CD14-positive monocyte (primary cell): Measurements from ENCODE around the gene TJP1. TPM values are rescaled to one million over a fixed set of nuclear protein-coding genes. Genes with fewer than 3 reads are reported as not detected.

Source experiments
- DNase-seq, 3 donors: peaks; one replicate each; pipeline ENCODE4 v3.0.0-alpha.2; 2011 to 2022
- H2AFZ ChIP-seq: 2 replicates; pipeline ENCODE4 v1.6.0; 2012; ENCODE audit warnings: mild to moderate bottlenecking, low read depth, low read length, inconsistent platforms; ENCODE audit not compliant: insufficient read depth, poor library complexity, severe bottlenecking
- H3K27ac ChIP-seq, 2 donors: 1 replicate in 1 of 2; 2 replicates in 1 of 2; pipeline ENCODE4 v1.5.1; 2012 to 2013; ENCODE audit warnings: low read length in 2 of 2, control low read depth in 1 of 2, inconsistent platforms in 1 of 2, low read depth in 1 of 2, mild to moderate bottlenecking in 1 of 2
- H3K27me3 ChIP-seq, 2 donors: one replicate each; pipeline versions ENCODE4 v1.6.0 to v1.6.1; 2011 to 2013; ENCODE audit warnings: low read length in 2 of 2; ENCODE audit not compliant: control insufficient read depth in 2 of 2, insufficient read depth in 2 of 2
- H3K36me3 ChIP-seq, 2 donors: replicated peaks in 1 of 2; 1 replicate in 1 of 2; 2 replicates in 1 of 2; pipeline versions ENCODE4 v1.5.1 to v1.6.1; 2012 to 2013; ENCODE audit warnings: low read length in 2 of 2, control low read depth in 1 of 2, inconsistent platforms in 1 of 2, mild to moderate bottlenecking in 1 of 2; ENCODE audit not compliant: insufficient read depth in 2 of 2, control insufficient read depth in 1 of 2
- H3K4me1 ChIP-seq, 2 donors: 1 replicate in 1 of 2; 2 replicates in 1 of 2; pipeline versions ENCODE4 v1.5.1 to v1.6.1; 2012 to 2013; ENCODE audit warnings: low read length in 2 of 2, control low read depth in 1 of 2, inconsistent platforms in 1 of 2, mild to moderate bottlenecking in 1 of 2, moderate library complexity in 1 of 2; ENCODE audit not compliant: insufficient read depth in 2 of 2, control insufficient read depth in 1 of 2
- H3K4me2 ChIP-seq: replicated peaks from 2 replicates; pipeline ENCODE3; 2012; ENCODE audit warnings: low read length, moderate library complexity, mild to moderate bottlenecking; ENCODE audit not compliant: poor library complexity, severe bottlenecking; ENCODE audit errors: extremely low read depth
- H3K4me3 ChIP-seq, 3 experiments: fragments of 200-600 bp in 1 of 3; sonication (generic) in 1 of 3; replicated peaks in 1 of 3; 1 replicate in 2 of 3; 2 replicates in 1 of 3; pipeline ENCODE4 v1.5.1; 2011 to 2013; ENCODE audit warnings: low read length in 3 of 3, mild to moderate bottlenecking in 3 of 3, control low read depth in 2 of 3, low read depth in 2 of 3, inconsistent platforms in 1 of 3, moderate library complexity in 1 of 3
- H3K79me2 ChIP-seq: 2 replicates; pipeline ENCODE4 v1.6.0; 2012; ENCODE audit warnings: mild to moderate bottlenecking, control low read depth, inconsistent platforms, low read length, moderate library complexity; ENCODE audit not compliant: insufficient read depth
- H3K9ac ChIP-seq: 2 replicates; pipeline ENCODE4 v1.6.0; 2017; ENCODE audit warnings: low read length, mild to moderate bottlenecking; ENCODE audit not compliant: insufficient read depth, poor library complexity, severe bottlenecking
- H3K9me3 ChIP-seq, 2 donors: replicated peaks in 1 of 2; 1 replicate in 1 of 2; 2 replicates in 1 of 2; pipeline versions ENCODE4 v1.5.1 to v1.6.1; 2012 to 2013; ENCODE audit warnings: low read length in 2 of 2, control low read depth in 1 of 2; ENCODE audit not compliant: control insufficient read depth in 1 of 2, insufficient read depth in 1 of 2
- H4K20me1 ChIP-seq: 2 replicates; pipeline ENCODE4 v1.6.0; 2012; ENCODE audit warnings: mild to moderate bottlenecking, low read length, control low read depth, moderate library complexity; ENCODE audit not compliant: insufficient read depth
- H3K27ac Mint-ChIP-seq, 7 donors: one replicate each; pipeline ENCODE4 v1.8.0; 2020; ENCODE audit warnings: mild to moderate bottlenecking in 7 of 7, mixed read lengths in 7 of 7, moderate library complexity in 6 of 7, inconsistent platforms in 2 of 7
- H3K27me3 Mint-ChIP-seq, 3 donors: one replicate each; pipeline ENCODE4 v1.8.0; 2021 to 2022; ENCODE audit warnings: low read depth in 3 of 3, mild to moderate bottlenecking in 3 of 3, mixed read lengths in 3 of 3, moderate library complexity in 3 of 3, inconsistent platforms in 1 of 3
- H3K36me3 Mint-ChIP-seq, 2 donors: one replicate each; pipeline ENCODE4 v1.8.0; 2020; ENCODE audit warnings: mixed read lengths in 2 of 2, inconsistent platforms in 1 of 2, mild to moderate bottlenecking in 1 of 2
- H3K4me1 Mint-ChIP-seq: one replicate; pipeline ENCODE4 v1.8.0; 2020; ENCODE audit warnings: mild to moderate bottlenecking, mixed read lengths
- H3K4me3 Mint-ChIP-seq, 2 donors: one replicate each; pipeline ENCODE4 v1.8.0; 2020; ENCODE audit warnings: mild to moderate bottlenecking in 2 of 2, mixed read lengths in 2 of 2, moderate library complexity in 1 of 2
- H3K9me3 Mint-ChIP-seq, 7 donors: one replicate each; pipeline ENCODE4 v1.8.0; 2020 to 2022; ENCODE audit warnings: mixed read lengths in 7 of 7, mild to moderate bottlenecking in 6 of 7, moderate library complexity in 6 of 7, inconsistent platforms in 2 of 7
- WGBS: methylation state at CpG from one replicate; pipeline ENCODE4 v1.1.5; 2013; ENCODE audit warnings: missing lambda C conversion rate; ENCODE audit not compliant: insufficient coverage; 5-methylcytosine and 5-hydroxymethylcytosine counted together
- intact Hi-C, 2 donors: fragments of 100-400 bp; cut with micrococcal nuclease; formaldehyde crosslinking; loops; one replicate each; pipeline versions ENCODE4 v1.15.0 to v1.15.1; 2023
- polyA plus RNA-seq, 3 donors: library from polyadenylated mRNA; depleted of rRNA in 1 of 3; unstranded in 2 of 3; stranded (reverse) in 1 of 3; fragments of 300-500 nt in 2 of 3; fragments of >200 nt in 1 of 3; fragmentation: Illumina TruSeq in 2 of 3; gene quantifications; 1 replicate in 2 of 3; 2 replicates in 1 of 3; pipeline ENCODE4 v1.2.3, GENCODE V29; 2012 to 2021
- TF ChIP-seq, protein P1 (sequence below): fragments of 200-600 bp; IDR thresholded peaks from one replicate; pipeline ENCODE4 v1.8.0; 2022; ENCODE audit warnings: antibody characterized with exemption, mild to moderate bottlenecking

TJP1 gene
- polyA plus RNA-seq, 3 donors, result not detected

DNA sequence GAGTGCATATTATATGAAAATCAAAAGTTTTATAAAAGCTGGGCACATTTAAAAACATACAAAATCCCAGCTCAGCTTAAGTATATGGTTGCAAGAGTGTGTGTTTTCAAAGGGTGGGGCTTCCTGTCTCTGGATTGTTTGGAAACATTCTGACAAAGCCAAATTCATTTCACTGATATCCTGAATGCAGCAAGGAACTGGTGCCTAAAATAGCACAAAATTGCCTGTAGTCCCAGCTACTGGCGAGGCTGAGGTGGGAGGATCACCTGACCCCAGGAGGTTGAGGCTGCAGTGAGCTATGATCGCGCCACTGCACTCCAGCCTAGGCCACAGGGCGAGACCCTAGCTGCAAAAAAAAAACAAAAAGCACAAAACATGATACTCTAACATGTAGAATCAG lies 13.0 kb upstream of the TJP1 start:
- Mint-ChIP-seq H3K4me3 (no peak overlapping the region), H3K27me3 (peaks cover 25 to 52% (median 39%) of the 10 kb centered on the region in 3 donors), H3K27ac (no peak overlapping the region), H3K4me1 (no peaks in the 10 kb centered on the region), H3K36me3 (no peaks in the 10 kb centered on the region), H3K9me3 (peaks cover 0 to 12% (median 5%) of the 10 kb centered on the region in 7 donors)
- Histone ChIP-seq H3K4me2 (no peak overlapping the region), H4K20me1 (no peaks in the 10 kb centered on the region), H3K27ac (no peak overlapping the region), H3K9me3 (peaks cover 0 to 3% of the 10 kb centered on the region in 2 donors), H3K4me1 (no peaks in the 10 kb centered on the region), H3K36me3 (no peaks in the 10 kb centered on the region), H2AFZ (no peak overlapping the region), H3K79me2 (no peaks in the 10 kb centered on the region), H3K4me3 (no peak overlapping the region), H3K9ac (no peak overlapping the region), H3K27me3 (peaks cover 19 to 27% of the 10 kb centered on the region in 2 donors)
- no peak for DNase-seq
- intact Hi-C loops, result no loop called here
- WGBS, result 80% methylated on average over 4 of the region's 4 CpGs
- TF ChIP-seq, protein P1, sequence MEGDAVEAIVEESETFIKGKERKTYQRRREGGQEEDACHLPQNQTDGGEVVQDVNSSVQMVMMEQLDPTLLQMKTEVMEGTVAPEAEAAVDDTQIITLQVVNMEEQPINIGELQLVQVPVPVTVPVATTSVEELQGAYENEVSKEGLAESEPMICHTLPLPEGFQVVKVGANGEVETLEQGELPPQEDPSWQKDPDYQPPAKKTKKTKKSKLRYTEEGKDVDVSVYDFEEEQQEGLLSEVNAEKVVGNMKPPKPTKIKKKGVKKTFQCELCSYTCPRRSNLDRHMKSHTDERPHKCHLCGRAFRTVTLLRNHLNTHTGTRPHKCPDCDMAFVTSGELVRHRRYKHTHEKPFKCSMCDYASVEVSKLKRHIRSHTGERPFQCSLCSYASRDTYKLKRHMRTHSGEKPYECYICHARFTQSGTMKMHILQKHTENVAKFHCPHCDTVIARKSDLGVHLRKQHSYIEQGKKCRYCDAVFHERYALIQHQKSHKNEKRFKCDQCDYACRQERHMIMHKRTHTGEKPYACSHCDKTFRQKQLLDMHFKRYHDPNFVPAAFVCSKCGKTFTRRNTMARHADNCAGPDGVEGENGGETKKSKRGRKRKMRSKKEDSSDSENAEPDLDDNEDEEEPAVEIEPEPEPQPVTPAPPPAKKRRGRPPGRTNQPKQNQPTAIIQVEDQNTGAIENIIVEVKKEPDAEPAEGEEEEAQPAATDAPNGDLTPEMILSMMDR, result no peak

DNA sequence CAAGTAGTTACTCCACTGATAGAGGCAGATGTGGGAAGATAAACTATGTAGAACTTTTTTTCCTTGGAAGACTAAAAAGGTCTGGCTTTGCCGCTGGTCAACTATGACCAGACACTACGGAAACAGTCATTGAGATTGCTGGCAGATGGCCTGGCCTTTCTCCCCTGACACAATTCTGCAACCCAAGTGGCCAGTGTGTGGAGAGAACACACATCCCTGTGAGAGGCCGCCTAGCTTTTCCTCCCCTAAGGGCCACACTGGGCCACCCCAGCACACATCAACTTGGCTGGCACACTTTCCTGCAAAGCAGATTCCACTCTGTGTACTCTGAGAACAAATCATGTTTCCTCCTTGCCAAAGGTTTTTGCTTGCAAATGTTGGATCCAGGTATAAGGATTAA lies 10.4 kb upstream of the TJP1 start:
- Mint-ChIP-seq H3K4me1 (no peaks in the 10 kb centered on the region), H3K27ac (no peak overlapping the region), H3K4me3 (no peak overlapping the region), H3K9me3 (peaks cover 0 to 14% (median 5%) of the 10 kb centered on the region in 7 donors), H3K27me3 (peaks cover 35 to 58% (median 47%) of the 10 kb centered on the region in 3 donors), H3K36me3 (no peaks in the 10 kb centered on the region)
- Histone ChIP-seq H3K27ac (no peak overlapping the region), H3K79me2 (no peaks in the 10 kb centered on the region), H2AFZ (no peak overlapping the region), H3K4me2 (no peak overlapping the region), H3K4me3 (no peak overlapping the region), H3K4me1 (no peaks in the 10 kb centered on the region), H3K27me3 (peaks cover 33 to 39% of the 10 kb centered on the region in 2 donors), H4K20me1 (no peaks in the 10 kb centered on the region), H3K9ac (no peak overlapping the region), H3K36me3 (no peaks in the 10 kb centered on the region), H3K9me3 (peaks cover 0 to 3% of the 10 kb centered on the region in 2 donors)
- DNase-seq, result no peak
- intact Hi-C loops, result no loop called here
- TF ChIP-seq, protein P1, result no peak
- 100% methylated on average over 3 of the region's 3 CpGs for WGBS
